HG02759 (cell line): ENCODE measurements around the gene GUCY2F.

Experiments
- ATAC-seq: cut with Tn5 transposase; IDR thresholded peaks from one replicate; pipeline ENCODE4 v1.9.1; 2021; ENCODE audit warnings: mild to moderate bottlenecking, moderate library complexity; ENCODE audit not compliant: unreplicated experiment

The GUCY2F gene

DNA sequence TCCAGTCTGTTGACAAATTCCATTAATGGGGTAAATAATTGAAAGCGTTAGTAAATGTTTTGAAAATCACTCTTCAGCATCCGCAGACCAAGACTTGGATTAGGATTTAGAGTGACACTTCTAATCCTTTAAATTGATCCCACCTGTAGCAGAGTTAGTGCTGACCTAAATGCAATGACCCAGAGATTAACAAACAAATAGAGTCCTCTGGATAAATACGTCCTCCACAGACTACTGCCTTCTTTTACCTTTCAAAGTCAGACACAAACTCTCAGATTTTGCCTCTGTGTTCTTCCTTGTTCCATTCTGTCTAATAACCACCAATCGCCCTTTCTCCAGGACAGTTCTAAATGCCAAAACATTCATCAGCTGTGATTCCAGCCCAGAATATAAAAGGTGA is at the start of gene GUCY2F:
TSS of gene GUCY2F (minus strand) at position 101 of the 400 bp plus-strand sequence. CDS start 6,150 bp downstream, outside the sequence.
- no peak for ATAC-seq

DNA sequence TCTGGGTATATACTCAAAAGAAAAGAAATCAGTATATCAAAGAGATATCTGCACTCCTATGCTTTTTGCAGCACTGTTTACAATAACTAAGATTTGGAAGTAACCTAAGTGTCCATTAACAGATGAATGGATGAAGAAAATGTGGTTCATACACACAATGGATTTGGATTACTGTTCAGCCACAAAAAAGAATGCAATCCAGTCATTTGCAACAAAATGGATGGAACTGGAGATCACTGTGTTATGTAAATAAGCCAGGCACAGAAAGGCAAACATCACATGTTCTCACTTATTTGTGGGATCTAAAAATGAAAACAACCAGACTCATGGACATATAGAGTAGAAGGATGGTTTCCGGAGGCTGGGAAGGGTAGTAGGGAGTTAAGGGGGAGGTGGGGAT is 37.1 kb upstream of the GUCY2F start:
- no peak for ATAC-seq

DNA sequence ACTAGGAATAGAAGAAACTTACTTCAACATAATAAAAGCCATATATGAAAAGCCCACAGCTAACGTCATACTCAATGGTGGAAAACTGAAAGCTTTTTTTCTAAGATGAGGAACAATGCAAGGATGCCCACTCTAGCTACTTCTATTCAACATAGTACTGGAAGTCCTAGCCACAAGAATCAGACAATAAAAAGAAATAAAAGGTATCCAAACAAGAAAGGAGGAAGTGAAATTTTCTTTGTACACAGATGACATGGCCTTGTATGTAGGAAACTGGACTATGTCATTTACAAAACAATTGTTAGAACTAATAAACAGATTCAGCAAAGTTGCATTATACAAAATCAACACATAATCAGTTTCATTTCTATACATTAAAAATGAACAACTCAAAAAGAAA is 29.2 kb upstream of the GUCY2F start:
- ATAC-seq, result no peak

DNA sequence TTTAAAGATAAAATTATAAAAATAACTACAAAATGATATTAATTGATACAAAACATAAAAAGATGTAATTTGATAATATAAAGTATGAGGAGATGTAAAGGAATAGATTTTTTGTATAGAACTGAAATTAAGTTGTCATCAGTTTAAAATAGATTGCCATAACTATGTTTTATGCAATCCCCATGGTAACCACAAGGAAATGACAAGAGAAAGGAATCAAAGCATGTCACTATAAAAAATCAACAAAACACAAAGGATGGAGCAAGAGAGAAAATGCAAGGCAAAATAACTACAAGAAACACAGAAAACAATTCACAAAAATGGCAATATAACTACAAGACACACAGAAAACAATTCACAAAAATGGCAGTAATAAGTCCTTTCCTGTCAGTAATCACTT is 27.0 kb upstream of the GUCY2F start:
- no peak for ATAC-seq

DNA sequence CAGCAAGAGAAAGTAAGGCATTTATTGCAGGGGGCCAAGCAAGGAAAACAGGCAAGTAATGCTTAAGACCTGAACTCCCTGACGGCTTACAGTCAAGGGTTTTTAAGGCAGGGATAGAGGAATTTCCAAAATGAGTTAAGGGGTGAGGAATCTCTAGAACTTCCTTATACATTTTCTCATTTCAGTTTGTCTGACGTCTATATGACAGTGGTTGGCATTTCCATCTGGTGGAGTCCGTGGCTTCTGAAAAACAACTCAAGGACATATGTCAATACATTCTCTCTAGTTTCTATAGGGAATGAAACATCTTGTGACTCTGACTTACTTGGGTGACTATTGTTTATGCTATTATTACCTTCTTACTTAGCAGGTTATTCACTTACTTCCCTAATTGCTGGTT is 19.3 kb upstream of the GUCY2F start:
- no peak for ATAC-seq

DNA sequence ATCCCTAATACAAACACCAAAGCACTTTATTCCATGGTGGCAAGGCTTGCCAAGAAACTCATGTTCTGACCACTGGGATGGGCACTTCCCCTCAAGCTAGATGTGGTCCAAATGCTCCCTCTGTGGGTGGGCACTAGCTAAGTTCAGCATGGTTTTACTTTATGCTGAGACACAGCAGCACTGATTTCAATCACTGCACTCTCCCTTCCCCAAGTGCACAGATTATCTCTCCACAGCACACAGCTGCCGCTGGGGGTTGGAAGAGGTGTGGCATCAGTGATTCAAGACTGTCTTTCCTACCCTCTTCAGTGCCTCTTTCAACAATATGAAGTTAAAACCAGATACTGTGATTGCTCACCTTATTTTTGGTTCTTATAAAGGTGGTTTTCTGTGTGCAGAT is 16.5 kb upstream of the GUCY2F start:
- no peak for ATAC-seq

DNA sequence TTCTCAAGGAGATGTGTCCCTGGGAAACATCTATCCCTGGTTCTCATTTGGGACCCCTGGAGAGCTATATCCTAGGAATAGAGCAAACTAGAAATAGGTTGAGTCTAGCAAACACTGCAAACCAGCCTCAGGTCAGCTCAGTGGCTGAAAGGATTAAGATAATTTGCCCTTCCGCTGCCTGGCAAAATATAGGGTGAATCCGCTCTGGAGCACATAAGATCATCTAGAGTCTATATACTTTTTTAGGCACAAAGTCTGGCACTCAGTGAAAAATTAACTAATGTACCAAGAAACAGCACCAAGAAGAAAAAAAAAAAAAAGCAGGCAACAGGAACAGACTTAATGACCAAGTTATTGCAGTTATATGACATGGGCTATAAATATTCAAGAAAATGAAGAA is 7.3 kb upstream of the GUCY2F start:
- no peak for ATAC-seq

DNA sequence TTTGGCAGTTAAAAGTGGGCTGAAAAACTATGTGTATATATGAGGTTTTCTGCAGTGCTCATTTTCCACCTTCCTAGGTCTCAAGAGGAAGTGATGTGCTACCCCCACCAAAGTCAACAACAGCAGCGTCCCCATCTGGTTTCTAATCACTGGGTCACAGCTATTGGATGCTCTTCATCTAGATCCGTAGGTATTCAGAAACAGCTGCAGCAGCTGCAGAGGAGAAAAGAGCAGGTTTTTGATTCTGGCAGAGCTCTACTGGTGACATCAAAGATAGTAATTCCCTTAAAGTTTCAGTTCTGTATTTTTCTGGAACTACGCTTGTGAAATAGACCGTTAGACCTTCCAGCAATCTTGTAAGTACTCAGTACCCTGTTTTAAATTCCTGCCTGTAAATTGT is 5.8 kb upstream of the GUCY2F start:
- no peak for ATAC-seq

DNA sequence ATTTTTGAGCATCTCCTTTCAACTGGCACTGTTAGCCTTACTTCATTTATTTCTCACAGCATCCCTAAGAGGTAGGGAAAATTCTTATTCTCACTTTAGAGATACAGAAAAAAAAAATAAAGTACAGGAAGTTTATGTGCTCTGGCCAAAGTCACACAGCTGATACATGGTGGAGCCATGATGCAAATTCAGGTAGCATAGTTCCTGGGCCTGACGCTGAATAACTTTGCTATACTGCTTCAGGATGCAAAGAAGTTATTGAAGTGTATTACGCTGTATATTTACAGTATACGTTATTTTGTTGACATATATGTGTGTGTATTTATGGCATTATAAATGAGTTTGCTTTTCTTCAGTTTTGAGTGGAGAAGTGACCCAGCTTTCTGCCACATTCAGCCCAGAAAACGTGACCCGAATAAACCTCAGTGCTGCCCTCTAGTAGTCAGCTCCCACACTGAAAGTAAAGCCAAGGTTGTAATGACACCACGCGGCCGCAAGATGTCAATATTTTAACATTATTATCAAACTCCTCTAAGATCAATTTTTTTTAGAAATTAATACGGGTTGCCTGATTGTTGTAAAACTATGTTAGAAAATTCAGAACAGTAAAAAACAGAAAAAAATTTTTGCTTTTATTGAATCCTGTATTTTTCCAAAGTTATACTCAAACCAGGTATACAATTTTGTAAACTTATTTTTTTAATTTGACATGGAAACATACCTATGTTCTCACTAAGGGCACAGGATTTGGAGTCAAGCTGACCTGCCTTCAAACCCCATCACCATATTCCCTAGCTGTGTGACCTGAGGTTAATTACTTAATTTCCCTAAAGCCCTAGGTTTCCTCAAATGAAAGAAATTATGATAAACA is 3.8 kb upstream of the GUCY2F start:
- peak; percentile 76 for ATAC-seq

DNA sequence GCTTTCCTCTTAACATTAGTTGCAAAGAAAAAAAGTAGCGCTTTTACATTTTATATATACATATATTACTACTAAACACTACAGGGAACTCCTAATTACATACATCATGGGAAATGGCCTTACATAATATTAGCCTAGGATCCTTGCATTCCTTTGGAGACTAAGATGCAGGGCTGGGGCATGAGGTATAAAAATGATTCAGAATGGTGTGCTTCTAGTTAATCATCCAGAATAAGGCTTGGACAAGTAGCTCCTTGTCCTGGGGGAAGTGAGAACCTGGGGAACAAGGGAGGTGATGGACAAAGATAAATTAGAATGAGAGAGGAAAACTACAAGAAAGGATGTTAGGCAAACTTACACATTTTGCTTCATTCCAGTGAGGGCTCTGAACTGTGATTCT is 3.0 kb upstream of the GUCY2F start:
- ATAC-seq, result no peak

DNA sequence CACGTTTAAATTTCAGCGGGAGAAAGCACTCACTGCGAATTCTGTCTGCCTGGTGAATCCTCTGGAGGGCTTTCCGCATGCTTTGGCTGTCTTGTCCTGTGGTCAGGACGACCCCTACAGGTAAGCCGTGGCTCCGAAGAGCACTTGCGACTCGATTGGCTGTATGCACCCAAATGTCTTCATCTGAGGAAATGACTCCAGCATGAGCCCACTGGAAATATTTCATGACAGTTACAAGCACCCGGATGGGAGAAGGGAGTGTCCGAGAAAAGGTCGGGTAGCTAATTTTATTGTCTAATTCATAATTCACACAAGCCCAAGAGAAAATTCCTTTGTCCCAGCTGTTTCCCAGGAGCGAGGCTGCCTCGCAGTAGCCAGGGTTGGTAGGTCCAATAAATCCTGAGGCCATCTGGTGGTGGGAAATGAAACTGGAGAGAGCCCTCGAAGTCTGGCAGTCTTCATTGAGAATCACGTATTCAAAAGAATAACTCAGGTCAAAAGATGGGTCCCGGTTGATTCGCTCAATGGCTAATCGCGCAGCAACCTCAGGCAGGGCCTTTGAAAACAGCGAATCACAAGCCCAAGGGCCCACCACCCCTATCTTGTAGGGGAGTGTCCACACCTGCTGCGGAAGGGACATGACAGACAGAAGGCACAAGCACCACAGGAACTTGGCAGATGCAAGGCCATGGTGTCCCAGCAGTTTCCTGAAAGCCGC is 6.6 kb downstream of the GUCY2F start:
- peak; percentile 53 for ATAC-seq

DNA sequence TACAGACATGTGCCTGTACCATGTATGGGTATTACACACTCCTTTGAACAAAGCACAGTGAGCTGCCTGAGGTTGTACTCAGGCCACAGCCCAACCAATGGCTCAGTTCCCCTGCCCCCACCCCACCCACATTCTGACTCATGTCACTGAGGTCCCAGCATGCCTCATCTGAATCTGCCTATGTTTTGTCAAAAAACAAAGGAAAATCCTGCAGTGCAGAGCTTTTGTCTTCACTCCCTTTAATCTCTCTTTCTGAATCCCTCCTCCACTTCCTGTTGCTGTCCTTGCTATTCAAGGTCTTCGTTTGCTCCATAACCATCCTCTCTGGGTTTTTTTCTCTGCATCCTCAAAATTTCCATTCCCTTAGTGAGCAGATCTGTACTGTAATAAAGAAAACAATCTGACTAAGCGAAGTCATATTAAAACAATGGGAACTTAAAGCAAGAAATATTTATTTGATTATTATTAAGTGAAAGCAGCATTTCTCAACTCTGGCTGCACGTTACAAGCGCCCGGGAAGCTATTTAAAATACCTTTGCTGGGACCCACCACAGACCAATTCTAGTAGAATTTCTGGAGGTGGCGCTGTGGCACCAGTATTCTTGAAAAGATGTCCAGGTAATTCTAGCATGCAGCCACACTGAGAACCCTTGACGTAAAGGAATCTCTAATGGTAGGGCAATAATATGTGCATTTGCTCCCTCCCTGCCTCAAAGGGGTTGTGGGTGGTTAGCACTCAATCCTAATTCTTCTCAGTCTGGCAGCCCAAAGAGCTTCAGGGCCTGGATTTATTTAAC is 8.7 kb downstream of the GUCY2F start:
- no peak for ATAC-seq

DNA sequence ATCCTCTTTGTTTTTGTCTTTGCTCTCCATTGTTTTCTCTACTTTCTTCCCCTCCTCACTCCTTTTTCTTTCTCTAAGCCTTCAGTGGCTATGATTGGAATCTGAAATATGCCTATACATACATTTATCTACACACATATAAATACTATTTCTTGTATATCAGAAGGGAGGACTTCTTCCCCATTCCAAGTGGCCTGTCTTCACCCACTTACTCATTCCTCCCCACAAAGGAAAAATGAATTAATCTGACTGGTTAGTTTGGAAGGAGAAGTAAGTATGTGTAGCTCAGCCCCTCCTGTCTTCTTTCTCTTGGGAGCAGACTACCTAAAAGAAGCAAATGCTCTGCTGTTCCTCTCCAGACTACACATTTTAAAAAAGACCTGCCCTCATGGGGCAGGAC is 17.7 kb downstream of the GUCY2F start:
- no peak for ATAC-seq

DNA sequence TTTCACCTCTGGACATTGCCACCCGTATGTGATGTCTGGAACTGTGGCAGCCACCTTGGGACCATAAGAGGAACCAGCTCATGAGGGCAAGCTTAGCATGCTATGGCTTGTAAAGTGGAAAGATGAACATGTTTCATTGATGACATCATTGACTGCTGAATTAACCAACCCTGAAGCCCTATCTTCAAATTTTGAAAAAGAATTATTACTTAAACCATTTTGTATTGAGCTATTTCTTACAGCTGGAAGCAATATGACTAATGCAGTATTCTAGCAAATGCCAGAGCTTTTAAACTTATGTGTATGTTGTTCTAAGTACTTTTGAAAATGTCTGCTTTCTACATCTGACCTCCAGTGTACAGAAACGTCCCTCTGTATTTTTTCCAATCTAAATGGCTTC is 18.1 kb downstream of the GUCY2F start:
- no peak for ATAC-seq

DNA sequence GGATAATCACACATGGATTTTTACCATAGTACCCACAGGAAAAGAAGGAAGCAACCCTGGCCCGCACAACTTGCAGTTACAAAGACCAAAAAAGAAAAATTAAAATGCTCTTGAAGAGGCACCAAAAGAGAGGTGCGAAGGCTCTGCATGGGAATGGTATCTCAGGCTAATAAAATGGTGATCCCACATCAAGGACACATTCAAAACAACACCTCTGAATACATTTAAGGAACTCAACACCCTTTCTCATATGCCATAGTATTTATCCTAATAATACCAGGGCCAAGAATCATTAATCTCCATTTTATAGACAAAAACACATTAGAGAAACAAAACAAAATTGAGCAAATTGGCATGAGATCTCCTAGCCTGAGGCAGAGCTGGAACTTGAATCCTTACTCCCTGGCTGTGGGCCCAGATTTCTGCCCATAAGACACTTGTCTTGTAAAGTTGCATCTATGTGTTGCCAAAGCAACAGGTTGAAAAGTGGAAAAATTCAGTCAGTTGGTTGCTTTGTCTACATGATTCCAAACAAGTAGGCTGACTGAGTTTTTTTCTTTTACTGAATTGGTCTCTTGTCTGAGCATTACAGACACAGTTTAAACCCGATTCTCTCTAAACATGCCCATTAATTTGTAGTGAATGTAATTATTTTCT is 33.5 kb downstream of the GUCY2F start:
- ATAC-seq, result no peak

DNA sequence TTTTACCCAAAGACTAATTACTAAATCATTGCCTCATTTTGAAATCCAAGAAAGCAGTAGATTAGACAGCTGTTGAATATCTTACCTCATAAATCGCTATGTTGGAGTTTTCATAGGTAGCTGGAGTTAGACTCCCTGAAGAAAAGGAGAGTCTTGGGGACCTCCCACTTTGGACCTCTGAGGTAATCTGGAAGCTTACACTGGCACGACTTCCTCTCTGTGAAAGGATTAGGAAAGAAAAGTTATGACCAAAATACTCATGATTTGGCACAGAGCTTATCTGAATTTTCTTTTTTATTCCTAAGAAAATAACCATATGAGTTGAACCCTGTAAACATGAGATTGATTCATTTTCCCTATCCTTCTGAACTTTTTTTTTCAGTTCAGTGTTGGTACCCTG is 40.6 kb downstream of the GUCY2F start:
- no peak for ATAC-seq

DNA sequence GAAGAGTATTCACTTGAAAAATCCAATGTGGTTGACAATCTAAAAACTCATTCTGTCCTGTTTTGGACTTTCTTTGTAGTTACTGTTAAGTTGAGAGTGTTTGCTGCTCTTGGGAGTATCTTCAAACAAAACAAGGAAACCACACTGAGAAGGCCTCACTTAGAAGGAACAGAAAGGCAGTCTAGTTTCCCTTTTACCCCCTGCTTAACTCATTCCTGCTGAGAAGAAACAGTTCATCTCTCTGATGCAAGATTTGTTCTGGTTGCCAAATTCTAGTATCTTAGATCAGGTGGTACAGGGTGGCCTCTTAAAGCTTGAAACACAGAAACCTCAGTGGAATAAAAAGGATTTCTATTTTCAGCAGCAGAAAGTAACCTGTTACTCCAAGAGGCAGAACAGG is 41.4 kb downstream of the GUCY2F start:
- peak; percentile 67 for ATAC-seq

DNA sequence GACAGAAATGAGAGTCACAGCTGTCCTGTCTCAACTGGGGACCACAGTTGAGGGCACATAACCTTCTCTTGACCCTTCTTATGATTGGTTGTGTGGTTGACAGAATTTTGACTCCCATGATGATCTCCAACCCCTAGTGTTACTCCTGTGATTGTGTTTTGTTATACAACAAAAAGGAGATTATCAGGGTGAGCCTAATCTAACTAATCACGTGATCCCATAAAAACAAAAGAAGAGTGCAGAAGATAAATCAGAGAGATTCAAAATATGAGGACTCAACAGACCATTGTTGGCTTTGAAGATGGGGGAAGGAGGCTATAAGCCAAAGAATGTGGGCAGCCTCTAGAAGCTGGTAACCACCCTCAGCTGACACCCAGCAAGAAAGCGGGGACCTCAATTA is 72.7 kb downstream of the GUCY2F start:
- ATAC-seq, result no peak

DNA sequence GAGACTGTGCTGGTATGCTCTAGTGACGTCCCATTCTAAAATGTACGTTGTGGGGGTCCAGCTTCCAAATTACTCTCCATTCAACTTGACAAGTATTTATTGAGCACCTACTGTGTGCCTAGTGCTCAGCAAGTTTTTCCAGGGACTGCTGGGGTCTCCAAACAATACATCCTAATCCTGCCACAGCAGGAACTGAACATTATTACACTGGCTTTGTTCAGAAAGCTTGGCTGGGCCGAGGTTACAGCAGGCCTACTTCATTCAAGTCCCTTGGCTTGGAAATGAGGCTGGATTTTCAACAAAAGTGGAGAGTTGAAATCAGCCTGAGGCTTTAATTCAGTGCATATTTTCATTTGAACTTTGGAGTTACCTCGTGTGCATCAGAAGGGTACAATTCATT is 78.0 kb downstream of the GUCY2F start:
- no peak for ATAC-seq

DNA sequence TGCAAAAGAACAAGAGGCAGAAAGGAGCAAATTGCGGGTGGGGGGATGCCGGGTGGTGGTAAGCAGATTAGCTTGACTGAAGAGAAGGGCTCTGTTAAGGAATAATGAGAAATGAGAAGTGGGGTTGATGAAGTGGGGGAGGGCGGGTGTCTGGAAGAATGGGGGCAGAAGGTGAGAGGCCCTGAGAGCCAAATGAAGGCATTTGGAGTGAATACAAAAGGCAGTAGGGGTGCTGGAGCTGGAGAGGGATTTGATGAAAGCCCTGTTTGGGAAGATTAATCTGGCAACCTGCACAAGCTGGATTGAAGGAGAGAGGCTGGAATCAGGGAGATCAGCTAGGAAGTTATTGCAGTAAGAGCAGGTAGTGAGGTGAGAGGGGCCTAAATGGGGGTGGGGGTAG is 82.1 kb downstream of the GUCY2F start:
- no peak for ATAC-seq

DNA sequence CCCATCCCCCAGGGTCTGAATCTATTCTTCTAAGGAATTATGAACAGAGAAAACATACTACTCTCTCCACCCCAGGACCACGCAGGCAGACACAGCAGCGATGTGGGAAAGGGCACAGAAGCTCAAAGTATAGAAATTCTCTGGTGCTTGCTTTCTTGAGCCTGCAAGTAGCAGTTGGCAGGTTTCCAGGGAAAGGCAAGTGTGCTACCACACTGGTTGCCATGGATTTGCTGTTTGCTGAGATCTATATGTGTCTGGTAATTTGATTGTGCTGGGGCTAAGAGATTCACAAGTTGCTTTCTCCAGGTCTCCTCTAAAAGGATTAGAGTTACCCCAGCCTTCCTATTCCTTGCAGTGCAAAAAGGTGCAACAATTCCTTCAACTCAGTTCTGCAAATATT is 83.1 kb downstream of the GUCY2F start:
- ATAC-seq, result no peak
